DMS114 treated with DMSO at 0.1 percent for 48 hours (cell line): Measurements from ENCODE around the gene CDH4.

Experiments
- DNase-seq: peaks from one replicate; lab custom pipeline; 2025; ENCODE audit not compliant: unreplicated experiment; lab: John Stamatoyannopoulos, UW

The CDH4 gene

GRCh38 chr20:61573415-61574305 is 321.6 kb downstream of the CDH4 start:
- DNase-seq, result no peak

- no peak for DNase-seq
These were observed 323.3 kb downstream of the CDH4 start for GRCh38 chr20:61575151-61575937.

- DNase-seq, result no peak
These were observed 324.3 kb downstream of the CDH4 start for GRCh38 chr20:61576372-61576771.

GRCh38 chr20:61577065-61577464 is 325.0 kb downstream of the CDH4 start:
- no peak for DNase-seq

- DNase-seq, result no peak
These were observed 327.8 kb downstream of the CDH4 start for GRCh38 chr20:61579908-61580307.

- DNase-seq, result no peak
These were observed 329.1 kb downstream of the CDH4 start for GRCh38 chr20:61580958-61581824.

GRCh38 chr20:61581825-61582188 is 329.7 kb downstream of the CDH4 start:
- DNase-seq, result no peak

- DNase-seq, result no peak
These were observed 330.3 kb downstream of the CDH4 start for GRCh38 chr20:61582196-61582923.

- DNase-seq, result no peak
These were observed 331.3 kb downstream of the CDH4 start for GRCh38 chr20:61583356-61583755.

GRCh38 chr20:61584851-61585250 is 332.8 kb downstream of the CDH4 start:
- DNase-seq, result no peak

GRCh38 chr20:61585764-61586163 is 333.7 kb downstream of the CDH4 start:
- no peak for DNase-seq

GRCh38 chr20:61587036-61587435 is 335.0 kb downstream of the CDH4 start:
- no peak for DNase-seq

- no peak for DNase-seq
These were observed 335.7 kb downstream of the CDH4 start for GRCh38 chr20:61587681-61588289.

- no peak for DNase-seq
These were observed 336.6 kb downstream of the CDH4 start for GRCh38 chr20:61588411-61589385.

GRCh38 chr20:61590236-61590635 is 338.2 kb downstream of the CDH4 start:
- no peak for DNase-seq

- DNase-seq, result no peak
These were observed 341.5 kb downstream of the CDH4 start for GRCh38 chr20:61593516-61593915.

GRCh38 chr20:61594198-61594597 is 342.1 kb downstream of the CDH4 start:
- no peak for DNase-seq

- no peak for DNase-seq
These were observed 343.2 kb downstream of the CDH4 start for GRCh38 chr20:61595216-61595615.
